Smooth muscle cell (in vitro differentiated cells): ENCODE data around the gene ANKRD16. TPM values are rescaled to one million over a fixed set of nuclear protein-coding genes. Genes with fewer than 3 reads are reported as not detected.

Source experiments
- DNase-seq: peaks from one replicate; lab custom pipeline; 2025; ENCODE audit not compliant: unreplicated experiment; lab: John Stamatoyannopoulos, UW
- H2AFZ ChIP-seq: fragments of 200-600 bp; sonication (generic); 2 replicates; pipeline ENCODE4 v1.6.0; 2016; ENCODE audit warnings: antibody characterized with exemption, low read depth, mild to moderate bottlenecking
- H3F3A ChIP-seq: fragments of 200-600 bp; sonication (generic); 2 replicates; pipeline ENCODE4 v1.6.0; 2017; ENCODE audit warnings: antibody characterized with exemption, low read depth
- H3K27ac ChIP-seq: fragments of 200-600 bp; sonication (generic); 2 replicates; pipeline ENCODE4 v1.5.1; 2016; ENCODE audit warnings: low read depth, mild to moderate bottlenecking
- H3K27me3 ChIP-seq: fragments of 200-600 bp; sonication (generic); 2 replicates; pipeline ENCODE4 v1.6.1; 2016; ENCODE audit warnings: low read depth, mild to moderate bottlenecking
- H3K36me3 ChIP-seq: fragments of 200-600 bp; sonication (generic); 2 replicates; pipeline ENCODE4 v1.5.1; 2016; ENCODE audit warnings: low read depth
- H3K4me1 ChIP-seq: fragments of 200-600 bp; sonication (generic); 2 replicates; pipeline ENCODE4 v1.5.1; 2016; ENCODE audit warnings: low read depth
- H3K4me2 ChIP-seq: fragments of 200-600 bp; sonication (generic); 2 replicates; pipeline ENCODE4 v1.6.0; 2016; ENCODE audit warnings: mild to moderate bottlenecking
- H3K4me3 ChIP-seq: fragments of 200-600 bp; sonication (generic); 2 replicates; pipeline ENCODE4 v1.5.1; 2016; ENCODE audit warnings: mild to moderate bottlenecking
- H3K79me2 ChIP-seq: fragments of 200-600 bp; sonication (generic); 2 replicates; pipeline ENCODE4 v1.6.0; 2016; ENCODE audit warnings: low read depth, mild to moderate bottlenecking
- H3K9ac ChIP-seq: fragments of 200-600 bp; sonication (generic); 2 replicates; pipeline ENCODE4 v1.6.0; 2016; ENCODE audit warnings: low read depth
- H3K9me3 ChIP-seq: fragments of 200-600 bp; sonication (generic); replicated peaks from 2 replicates; pipeline ENCODE4 v1.5.1; 2016; ENCODE audit warnings: low read depth
- H4K20me1 ChIP-seq: fragments of 200-600 bp; sonication (generic); 2 replicates; pipeline ENCODE4 v1.6.0; 2016; ENCODE audit warnings: low read depth
- WGBS: methylation state at CpG from one replicate; pipeline ENCODE4 v1.1.7; 2016; ENCODE audit warnings: low lambda C conversion rate; 5-methylcytosine and 5-hydroxymethylcytosine counted together
- polyA plus RNA-seq: library from polyadenylated mRNA; unstranded; fragments of >200 nt; fragmentation: Nextera tagmentation; extraction: Ambion mirVana; gene quantifications from 2 replicates; pipeline ENCODE4 v1.2.1, GENCODE V29; 2016
- total RNA-seq: library from RNA; depleted of rRNA; stranded (reverse); fragments of >200 nt; gene quantifications from 2 replicates; pipeline ENCODE4 v1.2.3, GENCODE V29; 2014
- TF ChIP-seq, protein P1 (sequence below): fragments of 200-600 bp; sonication (generic); IDR thresholded peaks from 2 replicates; pipeline ENCODE4 v1.5.1; 2017; ENCODE audit warnings: borderline replicate concordance, mild to moderate bottlenecking, antibody characterized with exemption; ENCODE audit not compliant: insufficient read depth, poor library complexity, severe bottlenecking

ANKRD16 gene
- total and polyA plus RNA-seq, 2 experiments from 2014 or later: 2.7 to 10.3 TPM

DNA sequence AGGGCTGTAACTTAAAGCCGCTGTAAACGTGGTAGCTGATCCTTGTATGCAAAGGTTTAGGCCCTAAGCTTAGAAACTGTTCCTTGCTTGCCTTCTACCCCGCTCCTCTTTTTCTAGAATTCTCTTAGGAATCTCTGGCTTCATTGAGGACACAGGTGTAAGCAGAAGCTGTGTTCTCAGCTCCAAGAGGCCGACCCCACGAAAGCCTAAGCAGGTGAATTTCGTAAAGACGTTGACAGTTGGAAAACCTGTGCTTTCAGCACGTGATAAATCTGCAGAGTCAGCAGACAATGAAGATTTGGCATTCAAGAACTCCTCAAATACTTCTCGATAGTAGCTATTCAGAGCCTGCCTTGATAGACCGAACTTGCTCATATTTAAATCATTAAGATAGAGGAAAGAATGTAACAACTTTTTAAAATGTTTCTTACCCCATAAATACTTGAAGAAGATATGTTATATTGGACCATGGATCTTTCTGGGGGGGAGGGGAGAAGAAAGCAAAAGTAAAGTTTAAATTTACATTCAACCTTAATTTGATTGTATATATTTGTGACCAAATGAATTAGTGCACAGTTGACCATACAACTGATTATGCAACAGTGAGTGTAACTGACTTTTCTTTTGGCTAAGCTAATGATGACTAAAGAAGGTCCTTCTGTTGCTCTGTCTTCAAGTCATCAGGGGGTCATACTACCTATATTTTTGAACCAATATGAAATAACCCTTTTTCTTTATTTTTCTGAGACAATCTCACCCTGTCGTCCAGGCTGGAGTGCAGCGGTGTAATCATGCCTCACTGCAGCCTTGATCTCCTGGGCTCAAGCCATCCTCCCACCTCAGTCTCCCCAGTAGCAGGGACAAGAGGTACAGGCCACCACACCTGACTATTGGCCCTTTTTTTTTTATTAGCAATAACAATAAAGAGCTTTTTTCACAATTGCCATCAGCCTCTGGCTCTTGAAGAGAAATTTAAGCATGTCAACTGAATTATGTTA lies 75.3 kb downstream of the ANKRD16 start:
- DNase-seq: no peak
- peak overlapping the region; percentile 93 for H3K27ac ChIP-seq
- H3K36me3 ChIP-seq: no peaks in the 10 kb centered on the region
- H3K9me3 ChIP-seq: no peaks in the 10 kb centered on the region
- peaks cover 33% of the 10 kb centered on the region for H4K20me1 ChIP-seq
- H3K9ac ChIP-seq: peak overlapping the region; percentile 95
- no peaks in the 10 kb centered on the region for H3K27me3 ChIP-seq
- H3K4me1 ChIP-seq: peaks cover 23% of the 10 kb centered on the region
- TF ChIP-seq, protein P1, sequence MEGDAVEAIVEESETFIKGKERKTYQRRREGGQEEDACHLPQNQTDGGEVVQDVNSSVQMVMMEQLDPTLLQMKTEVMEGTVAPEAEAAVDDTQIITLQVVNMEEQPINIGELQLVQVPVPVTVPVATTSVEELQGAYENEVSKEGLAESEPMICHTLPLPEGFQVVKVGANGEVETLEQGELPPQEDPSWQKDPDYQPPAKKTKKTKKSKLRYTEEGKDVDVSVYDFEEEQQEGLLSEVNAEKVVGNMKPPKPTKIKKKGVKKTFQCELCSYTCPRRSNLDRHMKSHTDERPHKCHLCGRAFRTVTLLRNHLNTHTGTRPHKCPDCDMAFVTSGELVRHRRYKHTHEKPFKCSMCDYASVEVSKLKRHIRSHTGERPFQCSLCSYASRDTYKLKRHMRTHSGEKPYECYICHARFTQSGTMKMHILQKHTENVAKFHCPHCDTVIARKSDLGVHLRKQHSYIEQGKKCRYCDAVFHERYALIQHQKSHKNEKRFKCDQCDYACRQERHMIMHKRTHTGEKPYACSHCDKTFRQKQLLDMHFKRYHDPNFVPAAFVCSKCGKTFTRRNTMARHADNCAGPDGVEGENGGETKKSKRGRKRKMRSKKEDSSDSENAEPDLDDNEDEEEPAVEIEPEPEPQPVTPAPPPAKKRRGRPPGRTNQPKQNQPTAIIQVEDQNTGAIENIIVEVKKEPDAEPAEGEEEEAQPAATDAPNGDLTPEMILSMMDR: no peak
- 30% methylated on average over 12 of the region's 12 CpGs for WGBS
- peak overlapping the region; percentile 98 for H3K4me3 ChIP-seq
- H2AFZ ChIP-seq: peak overlapping the region; percentile 86
- H3K79me2 ChIP-seq: peaks cover 45% of the 10 kb centered on the region
- no peaks in the 10 kb centered on the region for H3F3A ChIP-seq
- peak overlapping the region; percentile 92 for H3K4me2 ChIP-seq

DNA sequence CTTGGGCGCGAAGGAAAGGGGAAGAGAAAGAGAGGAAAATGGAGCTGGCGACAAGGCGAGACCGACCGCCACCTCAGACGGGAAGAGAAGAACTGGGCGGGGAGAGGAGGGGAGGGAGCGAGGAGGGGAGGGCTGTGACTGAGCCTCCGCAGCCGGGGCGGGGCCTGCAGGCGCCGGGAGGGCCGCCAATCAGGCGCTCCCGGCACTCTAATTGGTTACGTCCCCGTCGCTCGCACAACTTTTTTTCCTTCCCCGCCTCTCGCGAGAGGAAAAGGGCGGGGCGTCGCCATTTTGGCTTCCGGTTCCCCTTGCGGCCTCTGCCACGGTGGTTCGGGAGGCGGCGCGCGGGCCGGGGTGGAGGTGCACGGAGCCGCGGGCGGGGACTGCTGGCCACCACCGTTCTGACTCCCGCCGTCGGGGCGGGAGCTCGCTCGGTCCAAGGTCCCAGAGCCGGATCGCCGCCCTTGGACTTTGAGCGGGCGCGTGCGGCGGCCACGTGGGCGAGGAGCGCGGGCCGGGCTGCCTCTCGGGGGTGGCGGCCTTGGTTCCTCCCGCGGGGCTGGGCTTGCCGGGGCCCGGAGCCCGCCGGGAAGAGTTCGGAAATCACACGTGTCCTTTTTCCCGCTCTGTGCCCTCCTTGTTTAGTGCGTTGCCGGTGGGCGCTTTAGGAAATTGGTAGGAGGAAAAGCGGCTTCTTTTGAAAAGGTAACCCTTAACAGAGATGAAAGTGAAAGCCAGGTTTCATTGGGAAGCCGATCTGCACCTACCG lies 76.2 kb downstream of the ANKRD16 start, which contains the start of gene GDI2:
Gene GDI2 (minus strand): TSS at position 94 of the 769 bp plus-strand sequence. CDS start 176 bp downstream, outside the sequence.
- Histone ChIP-seq H3K36me3 (no peaks in the 10 kb centered on the region), H3K4me3 (peak within 1 kb of the TSS; percentile 98), H3K27ac (peak within 1 kb of the TSS; percentile 93), H3K79me2 (peaks cover 53% of the 10 kb centered on the region), H4K20me1 (peaks cover 41% of the 10 kb centered on the region), H3F3A (no peaks in the 10 kb centered on the region), H2AFZ (peak within 1 kb of the TSS; percentile 86), H3K27me3 (no peaks in the 10 kb centered on the region), H3K4me2 (peak within 1 kb of the TSS; percentile 100), H3K4me1 (peaks cover 23% of the 10 kb centered on the region), H3K9me3 (no peaks in the 10 kb centered on the region), H3K9ac (peak within 1 kb of the TSS; percentile 96)
- peak; percentile 87 for DNase-seq
- 2% methylated on average over 67 of the region's 77 CpGs for WGBS
- TF ChIP-seq, protein P1: no peak

DNA sequence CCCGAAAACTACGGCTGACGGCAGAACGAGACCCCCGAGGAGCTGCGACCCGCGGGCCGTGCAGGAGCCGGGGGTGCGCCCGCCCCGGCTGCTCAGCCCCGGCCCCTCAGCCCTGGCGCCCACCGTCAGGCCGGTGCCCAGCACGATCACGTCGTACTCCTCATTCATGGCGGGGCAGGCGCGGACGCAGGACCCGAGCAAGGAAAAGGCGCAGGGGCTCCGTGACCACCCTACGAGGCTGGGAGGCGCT lies 76.7 kb downstream of the ANKRD16 start:
- Histone ChIP-seq H3F3A (no peaks in the 10 kb centered on the region), H3K4me1 (peaks cover 23% of the 10 kb centered on the region), H2AFZ (peak overlapping the region; percentile 81), H3K27ac (peak overlapping the region; percentile 93), H3K4me3 (peak overlapping the region; percentile 98), H4K20me1 (peaks cover 46% of the 10 kb centered on the region), H3K9me3 (no peaks in the 10 kb centered on the region), H3K9ac (peak overlapping the region; percentile 96), H3K4me2 (peak overlapping the region; percentile 100), H3K36me3 (no peaks in the 10 kb centered on the region), H3K79me2 (peaks cover 59% of the 10 kb centered on the region), H3K27me3 (no peaks in the 10 kb centered on the region)
- TF ChIP-seq, protein P1: no peak
- DNase-seq: no peak
- WGBS: under 1% methylated on average over 27 of the region's 29 CpGs
